ENCODE measurements around the gene SRSF4. TPM values are rescaled to one million over a fixed set of nuclear protein-coding genes. Genes with fewer than 3 reads are reported as not detected.

SRSF4 gene
- total and polyA plus RNA-seq, 2 donors (not counting 1 experiment from before 2014, with no cell fraction given) = 48.4 to 93.5 TPM

DNA sequence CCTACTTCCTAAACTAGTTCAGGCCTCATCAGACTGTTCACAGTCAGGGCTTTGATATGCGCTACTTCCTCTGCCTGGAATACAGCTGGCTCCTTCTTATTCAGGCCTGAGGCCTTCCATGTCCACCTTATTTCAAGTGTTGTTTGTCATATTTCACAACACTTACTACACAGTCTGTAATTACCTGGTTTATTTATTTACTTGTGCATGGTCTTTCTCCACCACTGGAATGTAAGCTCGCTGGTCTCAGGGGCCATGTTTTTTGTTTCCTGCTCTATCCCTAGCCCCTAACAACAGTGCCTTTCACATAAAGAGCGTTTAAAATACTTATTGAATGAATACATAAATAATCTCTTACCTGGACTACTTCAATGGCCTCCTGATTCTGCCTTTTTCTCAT is 4.6 kb upstream of the SRSF4 start:
- DNase-seq (no peak), ATAC-seq (ENCODE audit: low read depth) (no peak)
- no peak overlapping the region for H3K4me3 Mint-ChIP-seq
- peaks cover 3 to 7% of the 10 kb centered on the region in 2 donors for H3K4me1 ChIP-seq (ENCODE audit: control insufficient read depth in 2 of 2, insufficient read depth in 2 of 2, low read length in 2 of 2)
- no peaks in the 10 kb centered on the region for H3K27me3 Mint-ChIP-seq
- CTCF ChIA-PET = interaction anchor here (1.8 to 2.0 kb wide), 2 partner anchors 16 to 304 kb away, joined by 4 to 8 read pairs; no protein-coding TSS in a partner anchor
- no peak overlapping the region for H3K4me3 ChIP-seq (ENCODE audit: control extremely low read depth in 1 of 5, extremely low read depth in 1 of 5, insufficient read depth in 1 of 5, low read depth in 2 of 5, low read length in 4 of 5)
- 100% methylated on average over 1 of the region's 3 CpGs for WGBS (ENCODE audit: insufficient coverage)
- no peak overlapping the region for H3K4me2 ChIP-seq (replicated peaks; ENCODE audit: low read depth, low read length, poor library complexity, severe bottlenecking)
- POLR2A ChIA-PET = no interaction called here
- no peak overlapping the region for H3K27ac ChIP-seq (ENCODE audit: low read length in 2 of 2)
- H3K27ac Mint-ChIP-seq = no peak overlapping the region
- H4K20me1 ChIP-seq (ENCODE audit: control insufficient read depth, insufficient read depth, low read length, poor library complexity, severe bottlenecking) = peaks cover 5% of the 10 kb centered on the region
- intact Hi-C loops (cut with micrococcal nuclease) = no loop called here
- no peak overlapping the region for H2AFZ ChIP-seq (ENCODE audit: insufficient read depth, low read depth, low read length, poor library complexity, severe bottlenecking)
- H3K9me3 ChIP-seq (ENCODE audit: control extremely low read depth in 1 of 3, control insufficient read depth in 2 of 3, insufficient read depth in 1 of 3, low read length in 2 of 3) = no peaks in the 10 kb centered on the region
- TF ChIP-seq EZH2 (IDR thresholded peaks at IDR 0.05; ENCODE audit: borderline replicate concordance, insufficient read depth, low read depth, low read length, poor library complexity, severe bottlenecking) = no peak
- TF ChIP-seq, protein P1, sequence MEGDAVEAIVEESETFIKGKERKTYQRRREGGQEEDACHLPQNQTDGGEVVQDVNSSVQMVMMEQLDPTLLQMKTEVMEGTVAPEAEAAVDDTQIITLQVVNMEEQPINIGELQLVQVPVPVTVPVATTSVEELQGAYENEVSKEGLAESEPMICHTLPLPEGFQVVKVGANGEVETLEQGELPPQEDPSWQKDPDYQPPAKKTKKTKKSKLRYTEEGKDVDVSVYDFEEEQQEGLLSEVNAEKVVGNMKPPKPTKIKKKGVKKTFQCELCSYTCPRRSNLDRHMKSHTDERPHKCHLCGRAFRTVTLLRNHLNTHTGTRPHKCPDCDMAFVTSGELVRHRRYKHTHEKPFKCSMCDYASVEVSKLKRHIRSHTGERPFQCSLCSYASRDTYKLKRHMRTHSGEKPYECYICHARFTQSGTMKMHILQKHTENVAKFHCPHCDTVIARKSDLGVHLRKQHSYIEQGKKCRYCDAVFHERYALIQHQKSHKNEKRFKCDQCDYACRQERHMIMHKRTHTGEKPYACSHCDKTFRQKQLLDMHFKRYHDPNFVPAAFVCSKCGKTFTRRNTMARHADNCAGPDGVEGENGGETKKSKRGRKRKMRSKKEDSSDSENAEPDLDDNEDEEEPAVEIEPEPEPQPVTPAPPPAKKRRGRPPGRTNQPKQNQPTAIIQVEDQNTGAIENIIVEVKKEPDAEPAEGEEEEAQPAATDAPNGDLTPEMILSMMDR (IDR thresholded peaks at IDR 0.05) = no peak
- no peaks in the 10 kb centered on the region for H3K36me3 ChIP-seq (replicated peaks in 1 of 2; ENCODE audit: control extremely low read depth in 1 of 2, control insufficient read depth in 1 of 2, extremely low read depth in 1 of 2, insufficient read depth in 2 of 2, low read length in 1 of 2)
- H3K9ac ChIP-seq (ENCODE audit: low read length) = no peak overlapping the region
- peaks cover 5% of the 10 kb centered on the region for H3K4me1 Mint-ChIP-seq
- H3K9me3 Mint-ChIP-seq (ENCODE audit: insufficient read depth) = no peaks in the 10 kb centered on the region
- H3K79me2 ChIP-seq (ENCODE audit: control insufficient read depth, insufficient read depth, low read length) = peaks cover 4% of the 10 kb centered on the region
- no peaks in the 10 kb centered on the region for H3K27me3 ChIP-seq (replicated peaks in 1 of 4; ENCODE audit: control extremely low read depth in 1 of 4, control insufficient read depth in 3 of 4, insufficient read depth in 4 of 4, low read length in 3 of 4)

DNA sequence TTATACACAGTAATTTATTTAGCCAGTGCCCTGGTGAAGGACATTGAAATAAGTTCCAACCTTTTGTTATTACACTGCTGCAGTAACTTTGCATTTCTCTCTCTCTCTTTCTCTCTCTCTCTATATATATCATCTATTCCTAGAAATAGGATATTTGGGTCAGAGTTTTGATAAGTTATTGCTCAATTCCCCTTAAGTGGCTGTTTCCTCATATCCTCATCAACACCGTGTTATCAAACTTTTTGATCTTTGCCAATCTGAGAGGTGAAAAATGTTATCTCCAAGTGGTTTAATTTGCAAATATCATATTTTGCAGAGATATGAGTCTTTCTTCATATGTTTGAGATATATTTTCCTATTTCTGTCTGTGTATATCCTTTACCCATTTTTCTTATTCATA is 1.6 kb upstream of the SRSF4 start:
- ATAC-seq (ENCODE audit: low read depth) = no peak
- H3K27ac Mint-ChIP-seq = peak overlapping the region; percentile 29
- WGBS (ENCODE audit: insufficient coverage) = no CpG with 5 or more reads among the region's 1 CpG

More for the DNA sequence above, 1.6 kb upstream of the SRSF4 start:
- Mint-ChIP-seq H3K4me1 (peaks cover 30% of the 10 kb centered on the region), H3K4me3 (peak overlapping the region; percentile 94), H3K27me3 (no peaks in the 10 kb centered on the region), H3K9me3 (ENCODE audit: insufficient read depth) (no peaks in the 10 kb centered on the region)
- H3K4me3 ChIP-seq (ENCODE audit: control extremely low read depth in 1 of 5, extremely low read depth in 1 of 5, insufficient read depth in 1 of 5, low read depth in 2 of 5, low read length in 4 of 5) = no peak overlapping the region
- DNase-seq = no peak
- H3K4me2 ChIP-seq (replicated peaks; ENCODE audit: low read depth, low read length, poor library complexity, severe bottlenecking) = no peak overlapping the region
- peaks cover 2 to 14% of the 10 kb centered on the region in 2 experiments for H3K36me3 ChIP-seq (replicated peaks in 1 of 2; ENCODE audit: control extremely low read depth in 1 of 2, control insufficient read depth in 1 of 2, extremely low read depth in 1 of 2, insufficient read depth in 2 of 2, low read length in 1 of 2)
- POLR2A ChIA-PET = no interaction called here
- H3K4me1 ChIP-seq (ENCODE audit: control insufficient read depth in 2 of 2, insufficient read depth in 2 of 2, low read length in 2 of 2) = peaks cover 26 to 33% of the 10 kb centered on the region in 2 donors
- intact Hi-C loops (cut with micrococcal nuclease) = loop anchor here (5.0 kb wide), 3 partner anchors 61 to 936 kb away; partner anchors contain the start of genes RCC1 and TMEM200B
- no peak overlapping the region for H3K9ac ChIP-seq (ENCODE audit: low read length)
- CTCF ChIA-PET = interaction anchor here (5.5 kb wide), 1 partner anchor 18 kb away, joined by 52 read pairs; no protein-coding TSS in a partner anchor
- peak overlapping the region; percentile 1 for H2AFZ ChIP-seq (ENCODE audit: insufficient read depth, low read depth, low read length, poor library complexity, severe bottlenecking)
- peaks cover 33% of the 10 kb centered on the region for H3K79me2 ChIP-seq (ENCODE audit: control insufficient read depth, insufficient read depth, low read length)
- H3K27me3 ChIP-seq (replicated peaks in 1 of 4; ENCODE audit: control extremely low read depth in 1 of 4, control insufficient read depth in 3 of 4, insufficient read depth in 4 of 4, low read length in 3 of 4) = no peaks in the 10 kb centered on the region
- peaks cover 35% of the 10 kb centered on the region for H4K20me1 ChIP-seq (ENCODE audit: control insufficient read depth, insufficient read depth, low read length, poor library complexity, severe bottlenecking)
- TF ChIP-seq, protein P1 (IDR thresholded peaks at IDR 0.05) = no peak
- no peak for TF ChIP-seq EZH2 (IDR thresholded peaks at IDR 0.05; ENCODE audit: borderline replicate concordance, insufficient read depth, low read depth, low read length, poor library complexity, severe bottlenecking)
- H3K9me3 ChIP-seq (ENCODE audit: control extremely low read depth in 1 of 3, control insufficient read depth in 2 of 3, insufficient read depth in 1 of 3, low read length in 2 of 3) = no peaks in the 10 kb centered on the region
- H3K27ac ChIP-seq (ENCODE audit: low read length in 2 of 2) = no peak overlapping the region
